GM12874 (cell line): Measurements from ENCODE around the gene ETDB.
"Not testable (repeated sequence)": the region's sequence is repeated elsewhere in the genome, so short reads cannot be mapped to it uniquely, and the experiment has no call there.

Source experiments
- TF ChIP-seq, protein P1 (sequence below): IDR thresholded peaks from 2 replicates; pipeline ENCODE4 v1.5.1; 2011; ENCODE audit warnings: low read depth, mild to moderate bottlenecking, control low read depth, low read length, moderate library complexity; ENCODE audit not compliant: insufficient read depth

ETDB gene

DNA sequence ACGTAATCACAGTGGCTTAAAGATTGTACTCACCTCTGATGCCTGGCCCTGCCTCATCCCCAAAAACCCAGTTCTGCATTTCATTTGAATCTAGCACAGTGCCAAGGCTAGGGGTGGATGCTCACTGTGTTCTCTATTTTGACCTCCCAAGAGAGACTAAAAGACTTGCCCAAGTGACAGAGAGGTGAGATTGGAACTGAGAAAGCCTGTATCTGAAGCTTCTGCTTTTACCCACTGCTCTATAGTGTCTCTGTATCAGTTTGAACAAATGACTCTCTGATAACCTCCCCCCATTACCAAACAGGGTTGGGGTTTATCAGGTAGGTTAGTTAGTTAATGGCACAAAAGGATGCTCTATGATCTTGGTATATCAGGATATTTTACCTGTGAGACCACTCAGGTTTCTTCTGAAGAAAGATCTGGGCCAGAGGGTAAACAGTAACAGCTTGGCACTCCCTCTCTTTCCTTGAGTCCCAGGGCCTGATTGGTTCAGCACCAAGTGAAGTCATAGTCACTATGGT is at the start of gene ETDB:
Gene ETDB (minus strand): TSS at position 471 of the 521 bp plus-strand sequence. CDS start 1,265 bp downstream, outside the sequence.
- TF ChIP-seq, protein P1, sequence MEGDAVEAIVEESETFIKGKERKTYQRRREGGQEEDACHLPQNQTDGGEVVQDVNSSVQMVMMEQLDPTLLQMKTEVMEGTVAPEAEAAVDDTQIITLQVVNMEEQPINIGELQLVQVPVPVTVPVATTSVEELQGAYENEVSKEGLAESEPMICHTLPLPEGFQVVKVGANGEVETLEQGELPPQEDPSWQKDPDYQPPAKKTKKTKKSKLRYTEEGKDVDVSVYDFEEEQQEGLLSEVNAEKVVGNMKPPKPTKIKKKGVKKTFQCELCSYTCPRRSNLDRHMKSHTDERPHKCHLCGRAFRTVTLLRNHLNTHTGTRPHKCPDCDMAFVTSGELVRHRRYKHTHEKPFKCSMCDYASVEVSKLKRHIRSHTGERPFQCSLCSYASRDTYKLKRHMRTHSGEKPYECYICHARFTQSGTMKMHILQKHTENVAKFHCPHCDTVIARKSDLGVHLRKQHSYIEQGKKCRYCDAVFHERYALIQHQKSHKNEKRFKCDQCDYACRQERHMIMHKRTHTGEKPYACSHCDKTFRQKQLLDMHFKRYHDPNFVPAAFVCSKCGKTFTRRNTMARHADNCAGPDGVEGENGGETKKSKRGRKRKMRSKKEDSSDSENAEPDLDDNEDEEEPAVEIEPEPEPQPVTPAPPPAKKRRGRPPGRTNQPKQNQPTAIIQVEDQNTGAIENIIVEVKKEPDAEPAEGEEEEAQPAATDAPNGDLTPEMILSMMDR: not testable (repeated sequence)

DNA sequence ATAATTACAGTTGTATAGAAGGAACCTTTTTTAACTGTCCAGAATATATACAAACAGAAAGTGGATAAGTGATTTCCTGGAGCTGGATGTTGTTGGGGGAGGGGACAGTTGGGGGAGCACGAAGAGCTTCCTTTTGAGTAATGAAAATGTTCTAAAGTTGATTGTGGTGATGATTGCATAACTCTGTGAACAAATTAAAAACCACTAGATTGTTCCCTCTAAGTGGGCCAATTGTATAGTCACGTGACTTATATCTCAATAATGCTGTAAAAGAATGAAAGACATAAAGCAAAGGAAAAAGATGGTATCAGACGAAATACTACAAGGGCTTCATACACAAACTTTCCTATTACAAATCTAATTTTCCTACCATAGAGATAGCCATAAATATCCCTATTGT is 48.2 kb upstream of the ETDB start:
- TF ChIP-seq, protein P1: no peak

DNA sequence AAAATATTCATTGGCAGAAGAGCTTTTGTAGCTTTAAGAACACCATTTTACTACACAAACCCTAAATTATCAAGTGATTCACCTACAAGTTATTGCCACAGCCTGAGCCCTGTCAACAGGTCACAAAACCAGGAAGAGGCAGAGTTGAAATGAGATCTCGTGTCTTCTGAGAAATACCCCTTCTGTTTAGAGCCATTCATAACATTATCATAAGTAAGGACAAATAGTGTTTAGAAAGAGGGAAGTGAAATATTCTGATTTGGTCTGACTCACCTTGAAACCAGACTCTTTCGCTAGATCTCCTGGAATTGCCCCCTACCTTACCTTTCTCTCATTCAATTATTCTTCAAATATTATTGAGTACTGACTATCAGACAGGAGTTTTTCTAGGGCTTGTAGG is 5.9 kb downstream of the ETDB start:
- TF ChIP-seq, protein P1: no peak

DNA sequence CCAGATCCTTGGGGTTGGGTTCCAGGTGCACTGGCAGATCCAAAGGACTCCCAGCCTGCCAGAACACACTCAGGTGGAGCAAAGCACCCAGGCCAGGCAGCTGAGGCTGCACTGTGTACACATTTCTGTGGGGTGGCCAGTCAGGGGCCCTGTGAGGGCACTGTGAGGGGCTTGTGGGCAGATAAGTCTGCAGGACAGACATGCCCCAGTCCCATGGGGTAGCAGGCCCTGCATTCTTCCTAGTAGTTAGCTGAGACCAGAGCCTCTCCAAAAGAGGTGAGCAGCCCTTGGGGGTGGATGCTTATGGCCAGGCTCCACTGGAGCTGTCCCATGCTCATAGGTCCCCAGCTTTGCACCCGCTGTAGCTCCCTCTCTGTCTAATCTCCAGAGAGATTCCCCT is 7.6 kb downstream of the ETDB start:
- TF ChIP-seq, protein P1: no peak

DNA sequence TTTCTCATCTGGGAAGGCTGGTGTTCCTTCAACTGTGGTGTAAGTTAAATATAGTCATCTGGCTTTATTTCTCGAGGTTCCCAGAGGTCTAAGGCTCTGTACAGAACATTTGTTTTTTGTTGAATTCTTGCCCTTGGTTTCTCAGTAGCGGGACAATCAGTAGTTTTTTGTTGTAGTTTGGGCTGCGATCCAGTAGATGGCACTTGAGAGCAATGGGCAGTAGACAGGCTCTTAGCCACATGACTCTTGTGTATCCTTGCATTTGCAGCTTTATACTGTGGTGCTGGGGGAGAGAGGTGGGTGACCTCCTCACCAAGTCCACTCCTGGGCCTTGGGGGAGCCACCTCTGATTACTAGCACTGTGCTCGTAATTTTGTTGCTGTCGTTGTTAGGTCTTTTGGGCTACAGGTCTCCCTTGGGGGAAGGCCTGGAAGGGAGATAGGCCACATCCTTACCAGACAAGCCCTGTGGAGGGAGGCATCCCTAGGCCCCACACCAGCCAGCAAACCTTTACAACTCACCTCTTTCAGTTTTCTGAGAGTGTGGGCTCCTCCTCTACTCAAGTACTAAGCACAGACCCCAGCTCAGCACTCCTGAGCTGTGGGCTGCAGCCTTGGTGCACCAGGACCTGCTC is 8.1 kb downstream of the ETDB start:
- TF ChIP-seq, protein P1: peak; percentile 66

DNA sequence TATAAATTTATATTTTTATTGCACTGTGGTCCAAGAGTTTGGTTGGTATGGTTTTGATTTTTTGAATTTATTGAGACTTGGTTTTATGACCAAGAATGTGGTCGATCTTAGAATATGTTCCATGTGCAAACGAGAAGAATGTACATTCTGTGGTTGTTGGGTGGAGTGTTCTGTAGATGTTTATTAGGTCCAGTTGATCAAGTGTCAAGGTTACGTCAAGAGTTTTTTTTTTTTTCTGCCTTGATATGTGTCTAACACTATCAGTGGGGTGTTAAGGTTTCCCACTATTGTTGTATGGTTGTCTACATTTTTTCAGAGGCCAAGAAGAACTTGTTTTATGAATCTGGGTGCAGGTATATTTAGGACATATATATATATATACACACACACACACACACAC is 10.8 kb downstream of the ETDB start:
- TF ChIP-seq, protein P1: no peak

DNA sequence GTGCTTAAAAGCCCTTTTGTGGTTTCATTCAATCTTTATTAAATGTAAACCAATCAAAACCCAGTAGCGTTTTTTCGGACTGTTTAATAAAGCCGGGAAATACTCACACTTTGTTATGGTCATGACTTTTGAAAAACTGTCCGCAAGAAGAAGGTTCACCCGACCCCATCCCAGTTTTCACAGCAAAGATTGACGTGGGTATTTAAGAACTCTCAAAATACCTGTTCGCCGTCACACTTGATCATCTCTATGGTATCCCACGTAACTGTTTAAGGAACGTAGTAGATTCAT is 20.9 kb downstream of the ETDB start:
- TF ChIP-seq, protein P1: no peak
